Measurements from ENCODE around the gene PNCK. TPM values are rescaled to one million over a fixed set of nuclear protein-coding genes. Genes with fewer than 3 reads are reported as not detected.

PNCK gene
- polyA plus RNA-seq, 1 experiment, result 0.22 TPM

DNA sequence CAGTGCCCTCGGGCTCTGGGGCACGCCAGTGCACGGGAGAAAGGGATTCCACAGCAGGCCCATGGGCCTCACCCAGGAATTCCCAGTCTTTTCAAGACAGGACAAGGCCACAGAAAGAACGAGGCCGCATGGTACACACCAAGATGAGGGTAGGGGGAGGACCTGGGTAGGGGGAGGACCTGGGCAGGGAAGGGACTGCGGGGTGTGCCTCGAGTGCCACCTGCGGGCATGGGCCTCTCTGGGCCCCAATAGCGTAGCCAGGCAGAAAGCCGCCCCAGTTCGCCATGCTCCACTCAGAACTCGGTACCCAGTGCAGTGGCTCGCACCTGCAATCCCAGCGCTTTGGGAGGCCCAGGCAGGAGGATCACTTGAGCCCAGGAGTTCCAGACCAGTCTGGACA lies 40.6 kb downstream of the PNCK start:
- H3K27me3 ChIP-seq (ENCODE audit: control insufficient read depth, insufficient read depth, low read length), result no peaks in the 10 kb centered on the region; the same call in 1 of the 2 replicates
- CTCF ChIA-PET, result interaction anchor here (1.2 kb wide), 1 partner anchor 55 kb away, joined by 3 read pairs; no protein-coding TSS in a partner anchor
- no peaks in the 10 kb centered on the region for H3K36me3 ChIP-seq (ENCODE audit: control insufficient read depth, insufficient read depth, low read length)
- TF ChIP-seq, protein P1, sequence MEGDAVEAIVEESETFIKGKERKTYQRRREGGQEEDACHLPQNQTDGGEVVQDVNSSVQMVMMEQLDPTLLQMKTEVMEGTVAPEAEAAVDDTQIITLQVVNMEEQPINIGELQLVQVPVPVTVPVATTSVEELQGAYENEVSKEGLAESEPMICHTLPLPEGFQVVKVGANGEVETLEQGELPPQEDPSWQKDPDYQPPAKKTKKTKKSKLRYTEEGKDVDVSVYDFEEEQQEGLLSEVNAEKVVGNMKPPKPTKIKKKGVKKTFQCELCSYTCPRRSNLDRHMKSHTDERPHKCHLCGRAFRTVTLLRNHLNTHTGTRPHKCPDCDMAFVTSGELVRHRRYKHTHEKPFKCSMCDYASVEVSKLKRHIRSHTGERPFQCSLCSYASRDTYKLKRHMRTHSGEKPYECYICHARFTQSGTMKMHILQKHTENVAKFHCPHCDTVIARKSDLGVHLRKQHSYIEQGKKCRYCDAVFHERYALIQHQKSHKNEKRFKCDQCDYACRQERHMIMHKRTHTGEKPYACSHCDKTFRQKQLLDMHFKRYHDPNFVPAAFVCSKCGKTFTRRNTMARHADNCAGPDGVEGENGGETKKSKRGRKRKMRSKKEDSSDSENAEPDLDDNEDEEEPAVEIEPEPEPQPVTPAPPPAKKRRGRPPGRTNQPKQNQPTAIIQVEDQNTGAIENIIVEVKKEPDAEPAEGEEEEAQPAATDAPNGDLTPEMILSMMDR (IDR thresholded peaks at IDR 0.05; ENCODE audit: insufficient read depth, low read depth, low read length), result no peak
- POLR2A ChIA-PET, result no interaction called here
- DNase-seq (ENCODE audit: low read depth), result no peak
- H3K4me3 ChIP-seq (ENCODE audit: low read depth, low read length), result no peak overlapping the region

DNA sequence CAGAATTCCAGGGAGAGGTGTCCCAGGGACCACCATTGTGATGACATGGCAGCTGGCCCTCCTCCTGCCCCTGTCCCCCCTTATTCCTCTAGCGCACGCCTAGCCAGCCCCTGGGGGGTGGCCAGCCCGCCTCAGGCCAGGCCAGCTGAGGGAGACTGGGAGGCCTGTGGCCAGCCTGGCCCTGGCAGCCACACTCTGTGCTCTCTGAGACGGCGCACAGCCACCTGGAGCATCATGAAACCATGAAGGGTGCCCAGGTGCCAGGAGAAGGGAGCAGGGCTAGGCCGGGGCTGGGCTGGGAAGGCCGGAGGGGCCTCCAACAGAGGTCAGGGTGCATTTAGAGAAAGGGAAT lies 41.0 kb downstream of the PNCK start:
- Histone ChIP-seq H3K27me3 (ENCODE audit: control insufficient read depth, insufficient read depth, low read length) (no peaks in the 10 kb centered on the region; the same call in 1 of the 2 replicates), H3K36me3 (ENCODE audit: control insufficient read depth, insufficient read depth, low read length) (no peaks in the 10 kb centered on the region), H3K4me3 (ENCODE audit: low read depth, low read length) (no peak overlapping the region)
- TF ChIP-seq, protein P1 (IDR thresholded peaks at IDR 0.05; ENCODE audit: insufficient read depth, low read depth, low read length), result no peak
- POLR2A ChIA-PET, result no interaction called here
- DNase-seq (ENCODE audit: low read depth), result no peak
- CTCF ChIA-PET, result interaction anchor here (1.2 to 1.9 kb wide), 2 partner anchors 23 to 55 kb away, joined by 3 to 6 read pairs; no protein-coding TSS in a partner anchor

DNA sequence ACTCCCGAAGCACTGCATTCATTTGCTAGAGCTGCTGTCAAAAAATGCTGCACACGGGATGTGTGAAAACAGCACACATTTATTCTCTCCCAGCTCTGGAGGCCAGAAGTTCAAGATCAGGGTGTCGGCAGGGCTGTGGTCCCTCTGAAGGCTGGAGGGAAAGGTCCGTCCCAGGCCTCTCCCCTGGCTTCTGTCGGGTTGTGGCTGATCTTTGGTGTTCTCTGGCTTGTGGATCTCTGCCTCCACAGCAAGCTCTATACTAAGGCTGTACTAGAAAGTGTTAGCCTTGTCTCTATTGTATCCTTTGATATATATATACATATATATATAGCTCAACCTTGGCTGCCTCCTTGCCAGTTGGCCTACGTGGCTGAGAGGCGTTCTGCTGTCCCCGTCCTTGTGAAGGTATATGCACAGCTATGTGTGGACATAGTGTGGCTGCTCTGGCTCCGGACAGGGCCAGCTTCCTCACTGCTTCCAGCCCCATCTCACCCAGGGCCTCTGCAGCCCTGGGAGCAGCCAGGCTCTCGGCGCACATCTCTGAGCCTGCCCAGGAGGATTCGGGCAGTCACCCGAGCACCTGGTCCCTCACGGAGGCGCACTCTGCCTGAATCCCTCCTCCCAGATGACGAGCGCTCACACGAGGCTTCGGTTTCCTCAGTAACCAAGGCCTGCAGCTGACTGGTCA lies 41.6 kb downstream of the PNCK start:
- Histone ChIP-seq H3K36me3 (ENCODE audit: control insufficient read depth, insufficient read depth, low read length) (no peaks in the 10 kb centered on the region), H3K4me3 (ENCODE audit: low read depth, low read length) (no peak overlapping the region), H3K27me3 (ENCODE audit: control insufficient read depth, insufficient read depth, low read length) (no peaks in the 10 kb centered on the region; the same call in 1 of the 2 replicates)
- DNase-seq (ENCODE audit: low read depth), result no peak
- TF ChIP-seq, protein P1 (IDR thresholded peaks at IDR 0.05; ENCODE audit: insufficient read depth, low read depth, low read length), result no peak
- CTCF ChIA-PET, result interaction anchor here (1.0 to 1.9 kb wide), 5 partner anchors 8 to 77 kb away, joined by 3 to 6 read pairs (median 3); no protein-coding TSS in a partner anchor
- POLR2A ChIA-PET, result no interaction called here

DNA sequence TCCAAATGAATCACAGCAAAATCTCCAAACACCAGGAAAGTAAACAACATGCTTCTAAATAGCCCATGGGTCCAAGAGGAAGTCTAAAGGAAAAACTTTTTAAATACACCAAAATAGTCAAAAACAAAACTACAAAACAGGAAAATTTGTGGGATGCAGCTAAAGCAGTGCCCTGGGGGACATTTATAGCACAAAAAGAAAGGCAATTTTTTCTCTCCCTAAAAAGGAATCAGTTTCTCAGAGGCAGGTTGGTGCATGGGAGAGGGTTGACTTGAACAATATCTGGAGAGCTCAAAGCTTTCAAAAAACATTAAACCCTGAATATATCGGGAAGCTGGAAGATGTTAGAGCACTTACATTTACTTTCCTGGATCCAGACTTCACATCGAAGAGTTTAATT lies 42.3 kb downstream of the PNCK start:
- TF ChIP-seq, protein P1 (IDR thresholded peaks at IDR 0.05; ENCODE audit: insufficient read depth, low read depth, low read length), result no peak
- ChIA-PET CTCF (interaction anchor here (0.6 to 1.9 kb wide), 5 partner anchors 9 to 104 kb away, joined by 3 to 6 read pairs (median 3); no protein-coding TSS in a partner anchor), POLR2A (no interaction called here)
- Histone ChIP-seq H3K27me3 (ENCODE audit: control insufficient read depth, insufficient read depth, low read length) (no peaks in the 10 kb centered on the region; the same call in 1 of the 2 replicates), H3K36me3 (ENCODE audit: control insufficient read depth, insufficient read depth, low read length) (no peaks in the 10 kb centered on the region), H3K4me3 (ENCODE audit: low read depth, low read length) (no peak overlapping the region)
- no peak for DNase-seq (ENCODE audit: low read depth)

DNA sequence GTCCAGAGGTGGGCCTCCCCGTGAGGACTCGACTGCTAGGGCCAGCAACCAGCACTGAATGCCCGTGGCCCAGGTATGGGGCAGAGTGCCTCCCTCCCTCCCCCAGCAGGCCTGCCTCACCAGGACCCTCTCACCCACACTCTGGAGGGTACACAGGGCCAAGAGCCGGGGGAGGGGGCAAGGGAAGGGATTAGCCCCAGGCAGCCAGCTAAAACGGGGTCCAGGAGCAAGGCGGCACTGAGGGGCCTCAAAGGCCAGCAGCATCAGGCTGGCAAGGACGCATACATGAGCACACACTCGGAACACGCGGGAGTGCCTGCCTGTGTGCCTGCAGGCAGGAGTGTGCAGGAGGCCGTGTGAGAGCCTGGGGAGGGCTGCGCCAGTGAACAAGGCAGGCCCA lies 44.9 kb downstream of the PNCK start:
- Histone ChIP-seq H3K27me3 (ENCODE audit: control insufficient read depth, insufficient read depth, low read length) (no peaks in the 10 kb centered on the region; the same call in 1 of the 2 replicates), H3K4me3 (ENCODE audit: low read depth, low read length) (no peak overlapping the region), H3K36me3 (ENCODE audit: control insufficient read depth, insufficient read depth, low read length) (no peaks in the 10 kb centered on the region)
- no peak for DNase-seq (ENCODE audit: low read depth)
- CTCF ChIA-PET, result no interaction called here
- POLR2A ChIA-PET, result no interaction called here
- TF ChIP-seq, protein P1 (IDR thresholded peaks at IDR 0.05; ENCODE audit: insufficient read depth, low read depth, low read length), result no peak
